Panc1 (cell line): ENCODE results near the gene PKNOX2. TPM values are rescaled to one million over a fixed set of nuclear protein-coding genes. Genes with fewer than 3 reads are reported as not detected.

ENCODE experiments used
- ATAC-seq: fragments of 200-7000 bp; cut with Tn5 transposase; 2 replicates; pipeline ENCODE4 v1.9.1; 2020; ENCODE audit warnings: mild to moderate bottlenecking, moderate library complexity
- BruUV-seq: library from RNA; stranded (reverse); fragments of 400-500 nt; replicated peaks from 2 replicates; lab custom pipeline; 2021; lab: Mats Ljungman, UMichigan
- CTCF ChIA-PET: fragments of 300-600 bp; sonication (Branson Sonifier 250); formaldehyde crosslinking; loops from one replicate; lab custom pipeline; 2022; ENCODE audit warnings: antibody characterized with exemption; lab: Charles Lee
- POLR2A ChIA-PET: fragments of 300-600 bp; sonication (Branson Sonifier 250); formaldehyde crosslinking; loops from one replicate; lab custom pipeline; 2022; ENCODE audit warnings: antibody characterized with exemption; lab: Charles Lee
- DNase-seq: peaks from one replicate; pipeline ENCODE4 v3.0.0-alpha.2; 2010; ENCODE audit warnings: low read depth, low spot score
- H3K27ac ChIP-seq: 2 replicates; pipeline ENCODE4 v1.5.1; 2011; ENCODE audit warnings: mild to moderate bottlenecking, low read length, inconsistent platforms
- H3K27me3 ChIP-seq: fragments of 200-500 bp; sonication (Bioruptor generic); 2 replicates; pipeline ENCODE4 v1.6.0; 2014; ENCODE audit warnings: low read length, inconsistent platforms; ENCODE audit not compliant: control insufficient read depth, insufficient read depth
- H3K36me3 ChIP-seq: fragments of 200-500 bp; sonication (Bioruptor generic); 2 replicates; pipeline ENCODE4 v1.5.1; 2014; ENCODE audit warnings: inconsistent platforms, mild to moderate bottlenecking, low read length, moderate library complexity; ENCODE audit not compliant: control insufficient read depth, insufficient read depth
- H3K4me1 ChIP-seq: 2 replicates; pipeline ENCODE4 v1.5.1; 2011; ENCODE audit warnings: inconsistent platforms, mild to moderate bottlenecking, low read length, moderate library complexity; ENCODE audit not compliant: control insufficient read depth, insufficient read depth
- H3K4me3 ChIP-seq, 2 experiments: 2 replicates each; pipeline ENCODE4 v1.5.1; 2011 to 2012; ENCODE audit warnings: low read depth in 2 of 2, low read length in 2 of 2, mild to moderate bottlenecking in 2 of 2, inconsistent platforms in 1 of 2, moderate library complexity in 1 of 2
- H3K9me3 ChIP-seq: fragments of 200-500 bp; sonication (Bioruptor generic); 2 replicates; pipeline ENCODE4 v1.5.1; 2014; ENCODE audit warnings: low read depth, mild to moderate bottlenecking, inconsistent platforms, low read length, moderate library complexity; ENCODE audit not compliant: control insufficient read depth, insufficient read depth
- POLR2AphosphoS5 ChIP-seq: IDR thresholded peaks from 2 replicates; pipeline ENCODE4 v1.6.1; 2012; ENCODE audit warnings: mild to moderate bottlenecking, low read depth, low read length, moderate library complexity
- REST ChIP-seq, 2 experiments: IDR thresholded peaks; 2 replicates each; pipeline ENCODE4 v1.6.1; 2011 to 2012; ENCODE audit warnings: low read depth in 2 of 2, control low read depth in 1 of 2, low read length in 1 of 2, mild to moderate bottlenecking in 1 of 2, moderate library complexity in 1 of 2; ENCODE audit not compliant: insufficient read depth in 1 of 2
- SIN3A ChIP-seq: IDR thresholded peaks from 2 replicates; pipeline ENCODE4 v1.6.1; 2012; ENCODE audit warnings: low read depth, mild to moderate bottlenecking, low read length, moderate library complexity, borderline replicate concordance; ENCODE audit not compliant: insufficient read depth
- TCF7L2 ChIP-seq: IDR thresholded peaks from 2 replicates; pipeline ENCODE4 v1.6.1; 2011; ENCODE audit warnings: mild to moderate bottlenecking, low read depth, low read length, inconsistent platforms
- in situ Hi-C: cut with HindIII; loops from 2 replicates; pipeline ENCODE4 v1.10.0; 2016; ENCODE audit warnings: low sequenced_read_pairs, low pct_unique_long_range_greater_than_20kb
- intact Hi-C: fragments of 100-400 bp; cut with micrococcal nuclease; formaldehyde crosslinking; loops from one replicate; pipeline ENCODE4 v1.10.0; 2022; ENCODE audit not compliant: unreplicated experiment
- total RNA-seq: library from RNA; stranded (reverse); gene quantifications from one replicate; pipeline ENCODE4 v1.2.1, GENCODE V29; 2021; ENCODE audit not compliant: unreplicated experiment
- TF ChIP-seq, protein P1 (sequence below): fragments of 450-650 bp; IDR thresholded peaks from 2 replicates; pipeline ENCODE4 v1.5.1; 2017; ENCODE audit warnings: mild to moderate bottlenecking

Gene PKNOX2
- total RNA-seq, 1 experiment from 2014 or later = not detected

DNA sequence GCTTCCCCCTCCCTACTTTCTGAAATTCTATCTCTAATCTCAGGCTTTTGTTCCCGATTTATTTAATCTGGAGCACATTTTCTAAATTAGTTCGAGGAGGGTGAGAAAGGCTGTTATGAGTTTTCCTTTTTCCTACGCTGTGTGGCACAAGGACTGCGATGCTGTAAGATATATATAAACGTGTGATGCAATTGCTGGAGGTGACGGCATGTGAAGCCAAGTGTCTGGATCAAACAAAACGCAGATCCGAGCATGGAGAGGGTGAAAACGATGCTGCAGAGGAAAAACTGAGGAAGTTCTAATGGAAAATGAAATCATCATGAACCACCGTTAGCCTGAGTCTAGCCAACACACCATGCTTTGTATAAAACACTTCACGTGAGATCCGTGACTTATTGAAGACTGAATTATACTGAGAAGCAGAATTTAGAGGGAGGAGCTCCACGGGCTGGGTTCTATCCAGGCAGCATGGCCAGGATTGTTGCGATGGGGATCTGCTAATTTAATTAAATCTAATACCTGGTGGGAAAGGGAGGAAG, 4.4 kb downstream of the PKNOX2 start:
- ATAC-seq (no peak), DNase-seq (no peak)
- no peak overlapping the region for H3K27ac ChIP-seq
- ChIA-PET CTCF (interaction anchor here (0.5 kb wide), 1 partner anchor 1960 kb away, joined by 8 read pairs; no protein-coding TSS in a partner anchor), POLR2A (no interaction called here)
- in situ Hi-C loops = no loop called here
- no TSS peak for BruUV-seq
- H3K9me3 ChIP-seq = no peaks in the 10 kb centered on the region
- H3K27me3 ChIP-seq = peaks cover 13% of the 10 kb centered on the region
- no peak overlapping the region for H3K4me3 ChIP-seq
- intact Hi-C loops = no loop called here
- no peak for TF ChIP-seq TCF7L2
- TF ChIP-seq, protein P1, sequence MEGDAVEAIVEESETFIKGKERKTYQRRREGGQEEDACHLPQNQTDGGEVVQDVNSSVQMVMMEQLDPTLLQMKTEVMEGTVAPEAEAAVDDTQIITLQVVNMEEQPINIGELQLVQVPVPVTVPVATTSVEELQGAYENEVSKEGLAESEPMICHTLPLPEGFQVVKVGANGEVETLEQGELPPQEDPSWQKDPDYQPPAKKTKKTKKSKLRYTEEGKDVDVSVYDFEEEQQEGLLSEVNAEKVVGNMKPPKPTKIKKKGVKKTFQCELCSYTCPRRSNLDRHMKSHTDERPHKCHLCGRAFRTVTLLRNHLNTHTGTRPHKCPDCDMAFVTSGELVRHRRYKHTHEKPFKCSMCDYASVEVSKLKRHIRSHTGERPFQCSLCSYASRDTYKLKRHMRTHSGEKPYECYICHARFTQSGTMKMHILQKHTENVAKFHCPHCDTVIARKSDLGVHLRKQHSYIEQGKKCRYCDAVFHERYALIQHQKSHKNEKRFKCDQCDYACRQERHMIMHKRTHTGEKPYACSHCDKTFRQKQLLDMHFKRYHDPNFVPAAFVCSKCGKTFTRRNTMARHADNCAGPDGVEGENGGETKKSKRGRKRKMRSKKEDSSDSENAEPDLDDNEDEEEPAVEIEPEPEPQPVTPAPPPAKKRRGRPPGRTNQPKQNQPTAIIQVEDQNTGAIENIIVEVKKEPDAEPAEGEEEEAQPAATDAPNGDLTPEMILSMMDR = no peak
- TF ChIP-seq POLR2AphosphoS5 = no peak
- no peak for TF ChIP-seq SIN3A
- TF ChIP-seq REST (IDR thresholded peaks at IDR 0.05; ENCODE audit: insufficient read depth in 1 of 2, low read depth in 2 of 2, low read length in 1 of 2) = no peak
- H3K36me3 ChIP-seq = no peaks in the 10 kb centered on the region
- H3K4me1 ChIP-seq = no peaks in the 10 kb centered on the region

- ATAC-seq = no peak
- ChIA-PET CTCF (no interaction called here), POLR2A (interaction anchor here (0.6 kb wide), 1 partner anchor 9 kb away, joined by 4 read pairs; no protein-coding TSS in a partner anchor)
- BruUV-seq = no TSS peak
- H3K27ac ChIP-seq = no peak overlapping the region
- no peaks in the 10 kb centered on the region for H3K36me3 ChIP-seq
- no peaks in the 10 kb centered on the region for H3K9me3 ChIP-seq
- H3K27me3 ChIP-seq = peaks cover 13% of the 10 kb centered on the region
- H3K4me1 ChIP-seq = no peaks in the 10 kb centered on the region
- in situ Hi-C loops = no loop called here
- no peak overlapping the region for H3K4me3 ChIP-seq
- no peak for DNase-seq
- TF ChIP-seq REST (IDR thresholded peaks at IDR 0.05; ENCODE audit: insufficient read depth in 1 of 2, low read depth in 2 of 2, low read length in 1 of 2) (no peak), SIN3A (no peak), POLR2AphosphoS5 (no peak), TCF7L2 (no peak)
- TF ChIP-seq, protein P1 = no peak
- intact Hi-C loops = no loop called here
Measured at GRCh38 chr11:125170001-125170509, 5.5 kb downstream of the PKNOX2 start.
